Ishikawa (cell line): Measurements from ENCODE around the gene MFN1.

Experiments used
- CEBPB ChIP-seq: IDR thresholded peaks from 2 replicates; pipeline ENCODE4 v1.6.1; 2012
- CREB1 ChIP-seq: IDR thresholded peaks from 2 replicates; pipeline ENCODE4 v1.6.1; 2012; ENCODE audit warnings: low read depth
- EGR1 ChIP-seq: IDR thresholded peaks from 2 replicates; pipeline ENCODE4 v1.6.1; 2012
- EP300 ChIP-seq: IDR thresholded peaks from 2 replicates; pipeline ENCODE4 v1.6.1; 2012; ENCODE audit warnings: borderline replicate concordance
- FOXM1 ChIP-seq: IDR thresholded peaks from 2 replicates; pipeline ENCODE4 v1.6.1; 2012; ENCODE audit warnings: low read depth, borderline replicate concordance
- MAX ChIP-seq: IDR thresholded peaks from 2 replicates; pipeline ENCODE4 v1.6.1; 2012
- NFIC ChIP-seq: IDR thresholded peaks from 2 replicates; pipeline ENCODE4 v1.6.1; 2012
- RAD21 ChIP-seq: IDR thresholded peaks from 2 replicates; pipeline ENCODE4 v1.6.1; 2012; ENCODE audit warnings: low read depth
- REST ChIP-seq: IDR thresholded peaks from 2 replicates; pipeline ENCODE4 v1.6.1; 2012; ENCODE audit warnings: low read depth, mild to moderate bottlenecking
- TAF1 ChIP-seq: IDR thresholded peaks from 2 replicates; pipeline ENCODE4 v1.6.1; 2012; ENCODE audit warnings: low read depth, mild to moderate bottlenecking
- TCF12 ChIP-seq: IDR thresholded peaks from 2 replicates; pipeline ENCODE4 v1.6.1; 2012; ENCODE audit warnings: low read depth
- TEAD4 ChIP-seq: IDR thresholded peaks from 2 replicates; pipeline ENCODE4 v1.6.1; 2012
- USF1 ChIP-seq: IDR thresholded peaks from 2 replicates; pipeline ENCODE4 v1.6.1; 2012
- YY1 ChIP-seq: IDR thresholded peaks from 2 replicates; pipeline ENCODE4 v1.6.1; 2012; ENCODE audit warnings: low read depth
- ZBTB7A ChIP-seq: IDR thresholded peaks from 2 replicates; pipeline ENCODE4 v1.6.1; 2012; ENCODE audit warnings: low read depth

MFN1 gene

GRCh38 chr3:179430277-179430870, 82.9 kb downstream of the MFN1 start:
- TF ChIP-seq CREB1, result no peak
- TF ChIP-seq EGR1, result no peak
- no peak for TF ChIP-seq REST
- no peak for TF ChIP-seq FOXM1
- TF ChIP-seq YY1, result no peak
- TF ChIP-seq USF1, result no peak
- no peak for TF ChIP-seq TAF1
- TF ChIP-seq RAD21, result no peak
- TF ChIP-seq TEAD4, result no peak
- TF ChIP-seq ZBTB7A, result no peak
- TF ChIP-seq CEBPB, result no peak
- no peak for TF ChIP-seq EP300
- TF ChIP-seq TCF12, result no peak
- no peak for TF ChIP-seq MAX
- TF ChIP-seq NFIC, result no peak

GRCh38 chr3:179432021-179432420, 84.5 kb downstream of the MFN1 start:
- TF ChIP-seq TAF1 (no peak), CEBPB (no peak), CREB1 (no peak), TEAD4 (no peak), TCF12 (no peak), REST (no peak), USF1 (no peak), RAD21 (no peak), YY1 (no peak), FOXM1 (no peak), MAX (no peak)

GRCh38 chr3:179432451-179432850, 84.9 kb downstream of the MFN1 start:
- TF ChIP-seq TCF12 (no peak), FOXM1 (no peak), RAD21 (no peak), ZBTB7A (no peak), MAX (no peak), TEAD4 (no peak), CREB1 (no peak), NFIC (no peak), USF1 (no peak), REST (no peak), EP300 (no peak), CEBPB (no peak), YY1 (no peak), TAF1 (no peak)

- no peak for TF ChIP-seq USF1
- TF ChIP-seq EGR1, result no peak
- TF ChIP-seq CEBPB, result no peak
- TF ChIP-seq MAX, result no peak
- no peak for TF ChIP-seq TCF12
- TF ChIP-seq FOXM1, result no peak
These were observed 89.0 kb downstream of the MFN1 start for GRCh38 chr3:179436517-179436916.
